GM15510 (cell line): ENCODE data around the gene CDKAL1.

Experiments used
- POLR2A ChIP-seq: IDR thresholded peaks from 3 replicates; pipeline ENCODE4 v1.6.1; 2011; ENCODE audit warnings: borderline replicate concordance; ENCODE audit not compliant: insufficient read length; ENCODE audit errors: extremely low read depth

Gene CDKAL1

GRCh38 chr6:21193790-21194475, 659.7 kb downstream of the CDKAL1 start:
- TF ChIP-seq POLR2A = no peak

GRCh38 chr6:21198032-21198640, 663.9 kb downstream of the CDKAL1 start:
- no peak for TF ChIP-seq POLR2A

GRCh38 chr6:21199262-21199661, 665.0 kb downstream of the CDKAL1 start:
- TF ChIP-seq POLR2A = no peak

- no peak for TF ChIP-seq POLR2A
Measured at GRCh38 chr6:21200134-21200870, 666.0 kb downstream of the CDKAL1 start.

GRCh38 chr6:21201187-21201586, 666.9 kb downstream of the CDKAL1 start:
- no peak for TF ChIP-seq POLR2A

GRCh38 chr6:21201637-21202350, 667.5 kb downstream of the CDKAL1 start:
- no peak for TF ChIP-seq POLR2A

GRCh38 chr6:21202521-21202920, 668.3 kb downstream of the CDKAL1 start:
- no peak for TF ChIP-seq POLR2A

GRCh38 chr6:21204951-21205350, 670.7 kb downstream of the CDKAL1 start:
- TF ChIP-seq POLR2A = no peak

- no peak for TF ChIP-seq POLR2A
Measured at GRCh38 chr6:21208081-21208795, 674.0 kb downstream of the CDKAL1 start.

GRCh38 chr6:21208796-21209186, 674.5 kb downstream of the CDKAL1 start:
- no peak for TF ChIP-seq POLR2A

GRCh38 chr6:21213492-21213891, 679.2 kb downstream of the CDKAL1 start:
- no peak for TF ChIP-seq POLR2A

GRCh38 chr6:21214738-21215448, 680.6 kb downstream of the CDKAL1 start:
- TF ChIP-seq POLR2A = no peak

GRCh38 chr6:21219241-21219640, 685.0 kb downstream of the CDKAL1 start:
- TF ChIP-seq POLR2A = no peak

- no peak for TF ChIP-seq POLR2A
Measured at GRCh38 chr6:21219856-21220255, 685.6 kb downstream of the CDKAL1 start.
